ENCODE data around the gene P4HA2. TPM values are rescaled to one million over a fixed set of nuclear protein-coding genes. Genes with fewer than 3 reads are reported as not detected.

The P4HA2 gene
- total RNA-seq, 2 experiments from 2014 or later: not detected

GRCh38 chr5:132181011-132181629 is 46.5 kb downstream of the P4HA2 start:
- Histone ChIP-seq H3K4me3 (ENCODE audit: low read length) (no peak overlapping the region), H3K4me1 (ENCODE audit: insufficient read depth, low read length) (peaks cover 5% of the 10 kb centered on the region), H3K36me3 (ENCODE audit: insufficient read depth, low read length) (no peaks in the 10 kb centered on the region), H3K27ac (ENCODE audit: low read depth in 1 of 2, low read length in 2 of 2) (no peak overlapping the region), H3K27me3 (ENCODE audit: control insufficient read depth in 1 of 2, insufficient read depth in 2 of 2, low read length in 2 of 2) (no peaks in the 10 kb centered on the region), H3K9me3 (ENCODE audit: control insufficient read depth in 1 of 2, insufficient read depth in 1 of 2, low read length in 2 of 2) (no peaks in the 10 kb centered on the region)
- TF ChIP-seq CTCF (IDR thresholded peaks at IDR 0.05): no peak
- POLR2A ChIA-PET: no interaction called here
- ATAC-seq (ENCODE audit: poor library complexity) (no peak), DNase-seq (no peak)
- CTCF ChIA-PET: no interaction called here
- Mint-ChIP-seq H3K4me3 (no peak overlapping the region), H3K27me3 (no peaks in the 10 kb centered on the region), H3K27ac (no peak overlapping the region), H3K9me3 (no peaks in the 10 kb centered on the region), H3K36me3 (ENCODE audit: low read depth) (no peaks in the 10 kb centered on the region), H3K4me1 (ENCODE audit: low read depth) (peaks cover 17% of the 10 kb centered on the region)
- intact Hi-C loops (cut with DNase I, micrococcal nuclease): no loop called here

- H3K4me1 ChIP-seq (ENCODE audit: insufficient read depth, low read length): peaks cover 5% of the 10 kb centered on the region
- DNase-seq: peak in 4 of 14 experiments; percentile 8 to 39 (median 20)
- no peak overlapping the region for H3K27ac Mint-ChIP-seq
- no peak overlapping the region for H3K4me3 Mint-ChIP-seq
- H3K4me3 ChIP-seq (ENCODE audit: low read length): no peak overlapping the region
- H3K9me3 Mint-ChIP-seq: no peaks in the 10 kb centered on the region
- H3K36me3 Mint-ChIP-seq (ENCODE audit: low read depth): no peaks in the 10 kb centered on the region
- no peaks in the 10 kb centered on the region for H3K9me3 ChIP-seq (ENCODE audit: control insufficient read depth in 1 of 2, insufficient read depth in 1 of 2, low read length in 2 of 2)
- intact Hi-C loops (cut with DNase I, micrococcal nuclease): no loop called here
- peak; percentile 48 for ATAC-seq (ENCODE audit: poor library complexity)
- H3K27me3 ChIP-seq (ENCODE audit: control insufficient read depth in 1 of 2, insufficient read depth in 2 of 2, low read length in 2 of 2): no peaks in the 10 kb centered on the region
- ChIA-PET CTCF (interaction anchor here (1.2 kb wide), 1 partner anchor 10 kb away, joined by 3 read pairs; no protein-coding TSS in a partner anchor), POLR2A (no interaction called here)
- H3K27me3 Mint-ChIP-seq: no peaks in the 10 kb centered on the region
- peak; percentile 44 for TF ChIP-seq CTCF (IDR thresholded peaks at IDR 0.05)
- H3K27ac ChIP-seq (ENCODE audit: low read depth in 1 of 2, low read length in 2 of 2): no peak overlapping the region
- no peaks in the 10 kb centered on the region for H3K36me3 ChIP-seq (ENCODE audit: insufficient read depth, low read length)
- peaks cover 17% of the 10 kb centered on the region for H3K4me1 Mint-ChIP-seq (ENCODE audit: low read depth)
Measured at GRCh38 chr5:132180134-132180745, 47.4 kb downstream of the P4HA2 start.

GRCh38 chr5:132179405-132179804 is 48.2 kb downstream of the P4HA2 start:
- H3K9me3 ChIP-seq (ENCODE audit: control insufficient read depth in 1 of 2, insufficient read depth in 1 of 2, low read length in 2 of 2): no peaks in the 10 kb centered on the region
- ChIA-PET POLR2A (no interaction called here), CTCF (interaction anchor here (1.2 kb wide), 1 partner anchor 11 kb away, joined by 3 read pairs; no protein-coding TSS in a partner anchor)
- Mint-ChIP-seq H3K9me3 (no peaks in the 10 kb centered on the region), H3K36me3 (ENCODE audit: low read depth) (no peaks in the 10 kb centered on the region), H3K27me3 (no peaks in the 10 kb centered on the region), H3K4me3 (no peak overlapping the region), H3K4me1 (ENCODE audit: low read depth) (peaks cover 17% of the 10 kb centered on the region), H3K27ac (no peak overlapping the region)
- no peak for TF ChIP-seq CTCF (IDR thresholded peaks at IDR 0.05)
- H3K27me3 ChIP-seq (ENCODE audit: control insufficient read depth in 1 of 2, insufficient read depth in 2 of 2, low read length in 2 of 2): no peaks in the 10 kb centered on the region
- ATAC-seq (ENCODE audit: poor library complexity): no peak
- intact Hi-C loops (cut with DNase I, micrococcal nuclease): no loop called here
- no peaks in the 10 kb centered on the region for H3K36me3 ChIP-seq (ENCODE audit: insufficient read depth, low read length)
- DNase-seq: no peak
- H3K27ac ChIP-seq (ENCODE audit: low read depth in 1 of 2, low read length in 2 of 2): no peak overlapping the region
- H3K4me3 ChIP-seq (ENCODE audit: low read length): no peak overlapping the region
- H3K4me1 ChIP-seq (ENCODE audit: insufficient read depth, low read length): peaks cover 5% of the 10 kb centered on the region
